Stimulated activated CD8-positive, alpha-beta memory T cell treated with anti-CD3 and anti-CD28 coated beads, Interleukin-7, amount 100 ng/mL, for 24 hours (primary cell): Measurements from ENCODE around the gene RAP1GAP2.
"Not testable (repeated sequence)": the region's sequence is repeated elsewhere in the genome, so short reads cannot be mapped to it uniquely, and the experiment has no call there.

Experiments used
- DNase-seq: peaks from one replicate; pipeline ENCODE4 v3.0.0-alpha.2; 2020; ENCODE audit warnings: low read depth

RAP1GAP2 gene

DNA sequence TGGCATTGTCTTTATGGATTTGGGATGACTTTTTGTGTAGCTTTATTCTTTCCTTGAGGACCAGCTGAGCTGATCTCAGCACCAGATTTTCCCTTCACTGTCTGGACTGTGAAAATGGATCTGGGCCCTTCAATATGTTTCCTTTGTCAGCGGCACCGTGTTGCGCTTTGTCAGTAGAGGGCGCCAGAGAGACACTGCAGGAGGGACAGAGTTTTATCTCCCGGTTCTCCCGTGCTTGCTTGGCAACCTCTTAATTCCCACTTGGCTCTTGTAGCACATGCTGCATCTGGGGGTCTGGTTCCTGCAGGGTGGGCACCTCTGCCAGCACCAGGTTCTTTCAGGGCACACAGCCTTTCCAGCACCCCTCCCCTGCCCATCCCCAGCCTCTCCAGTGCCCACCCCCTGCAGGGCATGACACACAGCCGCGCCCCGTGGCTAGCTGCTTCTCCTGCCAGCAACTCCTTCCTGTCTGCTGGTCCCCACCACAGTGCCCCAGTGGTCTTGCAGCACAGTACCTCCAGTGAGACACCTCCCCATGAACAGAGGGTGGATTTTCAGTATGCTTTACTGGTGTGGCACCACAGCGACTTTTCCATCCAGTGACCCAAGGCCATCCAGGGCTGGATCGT, 247.6 kb downstream of the RAP1GAP2 start:
- no peak for DNase-seq

DNA sequence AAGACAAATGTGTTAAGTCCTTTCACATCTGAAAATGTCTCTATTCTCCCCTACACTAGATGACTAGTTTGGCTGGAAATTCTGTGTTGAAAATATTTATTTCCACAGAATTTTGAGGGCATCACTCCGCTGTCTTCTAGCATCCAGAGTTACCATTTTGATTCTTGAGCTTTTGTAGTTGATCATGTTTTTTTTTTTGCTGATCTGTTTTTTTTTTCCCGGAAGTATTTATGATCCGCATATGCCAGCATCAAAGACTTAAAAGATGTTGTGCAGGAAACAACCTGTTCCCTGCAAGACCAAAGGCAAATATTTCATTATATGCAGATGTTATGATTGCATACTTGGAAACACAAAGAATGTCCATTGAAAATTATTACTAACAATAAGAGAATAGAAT, 250.5 kb downstream of the RAP1GAP2 start:
- no peak for DNase-seq

DNA sequence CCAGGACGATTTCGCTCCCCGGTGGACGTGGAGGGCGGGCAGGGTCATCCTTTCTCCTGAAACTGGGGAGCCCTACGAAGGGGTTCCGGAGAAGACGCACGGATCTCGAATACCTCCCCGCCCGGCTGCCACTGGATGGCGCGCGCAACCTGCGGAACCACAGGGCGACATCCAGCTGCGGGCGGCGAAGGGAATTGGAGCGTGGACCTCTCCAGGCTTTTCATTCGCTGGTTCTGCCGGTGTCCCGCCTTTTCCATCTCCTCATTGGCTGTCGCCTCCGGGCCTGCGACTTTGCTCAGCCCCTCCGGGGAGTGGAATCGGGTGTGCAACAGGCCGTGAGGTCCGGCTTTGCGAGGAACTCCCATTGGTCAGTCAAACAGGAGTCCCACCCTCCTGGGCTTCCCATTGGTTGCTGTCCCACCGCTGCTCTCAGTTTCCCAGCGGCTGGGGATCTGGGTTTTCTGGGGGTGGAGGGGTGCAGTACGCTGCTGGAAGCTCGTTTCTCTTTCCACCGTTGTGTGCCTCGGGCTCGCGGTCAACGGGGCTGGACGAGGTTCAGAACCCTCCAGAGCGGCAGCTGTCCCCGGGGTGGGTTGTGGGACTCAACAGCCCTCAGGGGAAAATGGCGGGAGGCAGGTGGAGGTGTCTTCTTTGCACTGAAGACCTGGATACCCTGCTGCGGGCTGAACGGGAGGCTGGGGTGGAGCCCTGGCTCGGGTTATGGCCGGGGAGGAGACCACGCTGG, 252.7 kb downstream of the RAP1GAP2 start:
- DNase-seq, result peak; percentile 83

DNA sequence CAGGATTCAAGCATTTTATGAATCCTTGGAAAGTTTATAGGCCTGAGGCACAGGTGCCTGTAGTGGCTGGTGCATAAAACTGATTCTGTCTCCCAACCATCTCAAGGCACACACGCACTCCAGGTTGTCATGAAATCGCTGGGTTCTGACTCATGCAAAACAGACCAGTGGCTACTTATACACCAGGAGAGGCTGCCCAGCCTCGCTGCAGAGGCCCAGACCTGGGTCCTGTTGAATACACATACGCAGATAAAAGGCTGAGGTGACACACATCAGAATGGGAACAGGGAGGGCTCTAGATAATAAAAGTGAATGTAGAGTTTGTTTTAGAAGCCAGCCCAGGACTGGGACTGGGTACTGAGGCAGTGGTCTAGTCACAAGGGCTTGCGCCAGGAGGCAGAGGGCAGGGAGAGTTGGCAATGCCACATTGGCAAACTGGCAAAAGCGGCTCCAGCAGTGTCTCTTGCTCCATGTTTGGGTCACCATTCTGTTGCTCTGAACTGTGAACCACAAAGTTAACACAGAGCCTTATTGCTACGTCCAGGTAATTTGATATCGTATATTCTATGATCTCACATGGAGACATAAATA, 253.6 kb downstream of the RAP1GAP2 start:
- no peak for DNase-seq

DNA sequence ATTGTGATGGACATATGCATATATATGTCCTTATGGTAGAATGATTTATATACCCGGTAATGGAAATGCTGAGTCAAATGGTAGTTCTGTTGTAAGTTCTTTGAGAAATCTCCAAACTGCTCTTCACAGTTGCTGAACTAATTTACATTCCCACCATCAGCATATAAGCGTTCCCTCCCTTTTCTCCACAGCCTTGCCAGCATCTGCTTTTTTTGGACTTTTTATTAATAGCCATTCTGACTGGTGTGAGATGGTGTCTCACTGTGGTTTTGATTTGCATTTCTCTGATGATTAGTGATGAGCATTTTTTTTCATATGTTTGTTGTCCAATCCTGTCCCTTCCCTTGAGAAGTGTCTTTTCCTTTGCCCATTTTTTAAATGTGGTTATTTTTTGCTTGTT, 258.6 kb downstream of the RAP1GAP2 start:
- not testable (repeated sequence) for DNase-seq

DNA sequence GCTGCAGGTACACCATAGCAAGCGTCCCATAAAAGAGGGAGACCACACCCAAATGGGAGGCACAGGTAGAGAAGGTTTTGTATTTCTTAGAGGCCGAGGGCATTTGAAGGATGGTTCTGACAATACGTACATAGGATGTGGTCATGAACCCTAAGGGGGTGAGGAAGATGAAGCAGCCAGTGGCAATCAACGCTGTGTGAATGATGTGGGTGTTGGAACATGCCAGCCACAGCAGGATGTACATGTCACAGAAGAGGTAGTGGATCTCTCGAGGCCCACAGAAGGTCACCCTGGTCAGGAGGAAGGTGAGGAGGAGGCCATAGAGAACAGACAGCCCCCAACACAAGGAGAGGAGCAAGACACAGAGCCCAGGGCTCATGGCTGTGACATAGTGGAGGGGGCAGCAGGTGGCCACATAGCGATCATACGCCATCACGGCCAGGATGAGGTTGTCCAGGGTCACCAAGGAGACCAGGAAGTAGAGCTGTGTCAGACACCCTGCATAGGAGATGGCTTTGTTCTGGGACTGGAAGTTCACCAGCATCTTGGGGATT, 266.7 kb downstream of the RAP1GAP2 start:
- not testable (repeated sequence) for DNase-seq

DNA sequence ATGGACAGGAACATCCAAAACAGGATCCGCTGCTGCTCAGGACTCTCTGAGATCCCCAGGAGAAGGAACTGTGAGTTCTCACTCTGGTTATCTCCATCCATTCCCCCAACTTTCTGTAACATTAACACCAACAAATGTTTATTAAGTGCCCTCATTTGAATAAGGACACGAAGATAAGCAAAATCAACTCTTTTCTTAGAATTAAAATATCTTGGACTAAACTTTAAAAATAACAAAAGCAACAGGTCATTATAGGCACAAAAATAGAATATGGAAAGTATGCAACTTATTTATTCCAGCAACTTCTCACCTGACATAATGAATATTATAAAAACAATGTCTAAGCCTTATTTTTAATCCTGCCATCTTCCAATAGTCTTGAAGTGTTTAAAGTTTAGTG, 267.3 kb downstream of the RAP1GAP2 start, which contains the start of gene OR1D5:
OR1D5 (minus strand) TSS at position 101 of the 400 bp plus-strand sequence; CDS start at position 101, 0 bp downstream.
- DNase-seq, result not testable (repeated sequence)

DNA sequence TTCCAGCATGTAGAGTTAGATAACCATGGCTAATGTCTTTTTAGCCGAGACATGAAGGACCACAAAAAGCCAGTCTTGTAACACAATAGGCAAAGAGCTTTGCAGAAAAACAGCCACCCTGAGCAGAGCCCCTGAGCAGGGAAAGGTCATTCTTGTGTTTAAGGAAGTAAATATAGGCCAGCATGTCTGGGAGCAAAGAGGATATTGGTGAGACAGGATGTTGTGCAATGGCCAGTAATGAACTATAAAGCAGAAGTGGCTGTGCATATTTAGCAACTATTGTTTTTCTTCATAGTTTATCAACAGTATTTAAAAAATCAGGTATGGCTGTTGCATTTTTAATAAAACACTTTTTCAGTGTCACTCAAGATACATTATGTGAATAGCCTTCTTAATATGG, 269.0 kb downstream of the RAP1GAP2 start:
- not testable (repeated sequence) for DNase-seq

DNA sequence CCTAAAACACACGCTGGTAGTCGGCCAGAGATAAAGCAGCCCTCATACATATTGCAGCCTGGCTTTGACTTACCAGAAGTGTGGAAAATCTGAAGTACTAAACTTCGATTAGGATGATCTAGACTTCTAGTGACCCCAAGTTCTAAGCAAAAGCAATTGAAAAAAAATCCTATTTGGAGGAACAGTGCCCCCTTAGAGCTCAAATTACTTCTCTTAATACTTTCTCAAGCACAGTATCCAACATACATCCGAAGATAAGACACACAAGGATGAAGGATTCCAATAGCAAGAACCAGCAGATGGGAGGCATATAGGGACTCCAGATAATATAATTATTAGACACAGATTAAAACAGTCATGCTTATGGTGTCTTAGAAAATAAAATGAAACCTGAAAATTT, 277.6 kb downstream of the RAP1GAP2 start:
- not testable (repeated sequence) for DNase-seq
